AG04449 (cell line): ENCODE results near the gene SV2C.

ENCODE experiments used
- CTCF ChIA-PET: fragments of 350-600 bp; formaldehyde crosslinking; extraction: SDS; loops from one replicate; lab custom pipeline; 2021; ENCODE audit warnings: antibody characterized with exemption; lab: Yijun Ruan, JAX
- POLR2A ChIA-PET: fragments of 400-600, 350-600 bp; formaldehyde crosslinking; extraction: SDS; loops from one replicate; lab custom pipeline; 2020; ENCODE audit warnings: antibody characterized with exemption, inconsistent platforms; lab: Yijun Ruan, JAX
- DNase-seq: peaks from one replicate; pipeline ENCODE4 v3.0.0-alpha.2; 2010; ENCODE audit warnings: low read depth, low spot score
- H3K4me3 ChIP-seq: 2 replicates; pipeline ENCODE4 v1.5.1; 2011; ENCODE audit warnings: low read depth, mild to moderate bottlenecking, control low read depth, low read length
- TF ChIP-seq, protein P1 (sequence below): IDR thresholded peaks from one replicate; pipeline ENCODE4 v1.5.1; 2011; ENCODE audit warnings: mild to moderate bottlenecking, moderate library complexity, low read length, control low read depth, inconsistent platforms; ENCODE audit not compliant: insufficient read depth; ENCODE audit errors: missing control alignments

The SV2C gene

DNA sequence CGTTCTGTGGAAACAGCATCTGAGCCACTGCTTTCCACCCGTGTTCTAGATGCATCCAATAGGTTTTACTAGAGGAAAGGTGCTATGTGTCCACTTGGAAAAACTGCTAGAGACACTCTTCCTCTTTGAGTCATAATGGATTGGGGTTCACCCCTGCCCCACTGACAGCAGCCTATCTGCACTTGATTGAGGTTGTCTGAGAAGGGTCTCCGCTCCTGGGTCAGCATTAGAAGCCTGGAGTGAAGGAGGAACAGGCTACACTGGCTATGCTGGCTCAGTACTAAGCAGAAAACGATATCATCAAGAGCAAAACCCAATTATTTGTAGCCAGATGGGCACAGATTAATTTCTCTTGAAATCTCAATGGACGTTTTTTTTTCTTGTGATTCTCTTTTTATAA is 167.3 kb downstream of the SV2C start:
- ChIA-PET CTCF (no interaction called here), POLR2A (no interaction called here)
- DNase-seq, result no peak

DNA sequence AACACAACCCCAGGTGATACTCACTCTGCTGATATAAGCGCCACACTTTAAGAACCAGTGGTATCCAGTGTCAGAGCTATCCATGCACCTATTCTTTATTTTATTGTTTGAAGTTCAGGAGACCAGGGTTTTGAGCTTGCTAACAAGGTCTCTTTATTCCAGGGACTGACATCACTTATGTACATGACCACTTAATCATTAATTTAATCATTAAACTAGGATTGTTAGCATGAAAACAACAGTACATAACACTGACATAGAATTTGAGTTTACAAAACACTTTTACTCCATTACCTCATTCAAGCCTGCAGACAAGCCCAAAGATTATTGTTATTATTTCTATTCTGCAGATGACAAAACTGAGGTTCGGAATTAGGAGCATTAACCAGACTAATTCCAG is 168.5 kb downstream of the SV2C start:
- H3K4me3 ChIP-seq, result no peak overlapping the region
- CTCF ChIA-PET, result interaction anchor here (0.6 kb wide), 1 partner anchor 1126 kb away, joined by 3 read pairs; no protein-coding TSS in a partner anchor
- TF ChIP-seq, protein P1, sequence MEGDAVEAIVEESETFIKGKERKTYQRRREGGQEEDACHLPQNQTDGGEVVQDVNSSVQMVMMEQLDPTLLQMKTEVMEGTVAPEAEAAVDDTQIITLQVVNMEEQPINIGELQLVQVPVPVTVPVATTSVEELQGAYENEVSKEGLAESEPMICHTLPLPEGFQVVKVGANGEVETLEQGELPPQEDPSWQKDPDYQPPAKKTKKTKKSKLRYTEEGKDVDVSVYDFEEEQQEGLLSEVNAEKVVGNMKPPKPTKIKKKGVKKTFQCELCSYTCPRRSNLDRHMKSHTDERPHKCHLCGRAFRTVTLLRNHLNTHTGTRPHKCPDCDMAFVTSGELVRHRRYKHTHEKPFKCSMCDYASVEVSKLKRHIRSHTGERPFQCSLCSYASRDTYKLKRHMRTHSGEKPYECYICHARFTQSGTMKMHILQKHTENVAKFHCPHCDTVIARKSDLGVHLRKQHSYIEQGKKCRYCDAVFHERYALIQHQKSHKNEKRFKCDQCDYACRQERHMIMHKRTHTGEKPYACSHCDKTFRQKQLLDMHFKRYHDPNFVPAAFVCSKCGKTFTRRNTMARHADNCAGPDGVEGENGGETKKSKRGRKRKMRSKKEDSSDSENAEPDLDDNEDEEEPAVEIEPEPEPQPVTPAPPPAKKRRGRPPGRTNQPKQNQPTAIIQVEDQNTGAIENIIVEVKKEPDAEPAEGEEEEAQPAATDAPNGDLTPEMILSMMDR, result no peak
- no peak for DNase-seq
- POLR2A ChIA-PET, result no interaction called here

More for the DNA sequence above, 167.3 kb downstream of the SV2C start:
- TF ChIP-seq, protein P1, result no peak
- H3K4me3 ChIP-seq, result no peak overlapping the region

DNA sequence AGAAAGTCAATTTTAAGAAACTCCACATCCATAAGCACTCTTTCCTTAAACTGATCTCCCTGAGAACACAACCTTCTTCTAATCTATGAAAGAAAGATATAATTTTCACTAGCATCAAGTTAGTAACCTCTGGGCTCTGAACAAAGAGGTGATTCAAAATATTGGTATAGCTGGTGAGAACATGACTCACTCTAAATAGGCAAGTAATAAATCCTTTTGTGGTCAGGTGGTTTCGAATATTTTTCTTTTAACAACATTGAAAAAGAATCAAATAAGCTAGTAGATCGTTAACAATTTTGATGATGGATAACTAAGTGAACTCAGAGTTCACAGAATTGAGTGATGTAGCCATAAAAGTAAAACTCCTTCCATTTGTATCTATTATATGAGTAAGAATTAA is 169.3 kb downstream of the SV2C start:
- DNase-seq, result no peak

DNA sequence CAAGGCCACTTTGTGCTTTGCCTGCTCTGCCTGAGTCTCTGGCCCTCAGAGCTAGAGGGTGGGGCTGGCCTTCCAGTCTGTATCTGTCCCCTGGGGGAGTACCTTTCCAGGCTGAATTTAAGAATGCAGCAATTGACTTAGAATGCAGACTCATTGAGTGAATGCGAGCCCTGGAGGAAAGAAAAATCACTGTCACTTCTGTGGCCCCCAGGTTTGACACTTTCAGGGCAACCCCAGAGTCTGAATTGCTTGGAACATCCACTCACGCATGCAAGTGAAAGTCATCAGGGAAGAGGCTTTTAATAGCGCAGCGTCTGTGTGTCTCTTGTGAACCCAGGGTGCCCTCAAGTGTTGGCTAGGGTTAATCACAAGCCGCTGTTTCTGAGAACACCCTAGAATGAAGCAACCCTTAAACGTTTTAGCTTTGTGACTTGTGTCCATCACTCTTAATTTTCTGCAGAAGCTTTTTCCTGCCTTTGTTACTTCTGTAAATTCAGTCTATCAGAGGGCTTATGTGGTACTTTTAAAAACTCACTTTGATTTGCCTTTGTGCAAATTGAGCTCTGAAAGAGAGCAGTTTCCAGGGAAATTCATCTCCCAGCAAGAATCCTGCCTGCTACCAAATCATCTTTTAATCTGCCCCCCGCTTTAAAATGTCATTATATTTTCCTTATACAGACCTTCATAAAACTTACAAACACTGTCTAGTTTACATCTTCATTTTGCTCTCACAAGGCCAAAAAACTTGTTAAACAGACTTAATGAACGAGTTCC is 173.1 kb downstream of the SV2C start:
- H3K4me3 ChIP-seq, result no peak overlapping the region
- CTCF ChIA-PET, result interaction anchor here (0.6 to 1.5 kb wide), 5 partner anchors 9 to 1583 kb away, joined by 3 to 6 read pairs (median 4); no protein-coding TSS in a partner anchor
- peak; percentile 12 for DNase-seq
- TF ChIP-seq, protein P1, result peak; percentile 47
- POLR2A ChIA-PET, result no interaction called here

More for the DNA sequence above, 169.3 kb downstream of the SV2C start:
- H3K4me3 ChIP-seq, result no peak overlapping the region
- TF ChIP-seq, protein P1, result no peak
- POLR2A ChIA-PET, result no interaction called here
- CTCF ChIA-PET, result no interaction called here

DNA sequence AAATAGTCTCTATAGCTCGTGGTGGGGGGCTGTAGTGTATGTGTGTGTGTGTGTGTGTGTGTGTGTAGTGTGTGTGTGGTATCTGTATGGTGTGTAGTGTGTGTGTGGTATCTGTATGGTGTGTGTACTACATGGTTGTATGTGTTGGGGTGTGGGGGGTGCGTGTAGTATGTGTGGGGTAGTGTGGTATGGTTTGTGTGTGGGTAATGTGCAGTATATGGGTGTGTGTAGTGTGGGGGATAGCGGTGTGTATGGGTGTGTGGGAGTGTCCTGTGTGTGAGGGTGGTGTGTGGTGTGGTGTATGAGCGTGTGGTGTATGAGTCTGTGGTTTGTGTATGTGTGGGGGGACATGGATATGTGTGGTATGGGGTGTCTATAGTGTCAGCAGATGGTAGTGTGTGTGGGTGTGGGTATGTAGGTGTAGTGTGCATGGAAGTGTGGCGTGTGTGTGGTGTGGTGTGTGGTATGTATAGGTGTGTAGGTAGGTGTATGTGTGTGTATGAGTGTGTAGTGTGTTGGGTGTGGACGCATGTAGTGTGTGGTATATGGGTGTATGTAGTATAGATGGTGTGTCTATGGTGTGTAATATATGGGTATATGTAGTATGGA is 174.1 kb downstream of the SV2C start:
- ChIA-PET CTCF (no interaction called here), POLR2A (no interaction called here)
- no peak overlapping the region for H3K4me3 ChIP-seq
- TF ChIP-seq, protein P1, result no peak
- DNase-seq, result no peak

DNA sequence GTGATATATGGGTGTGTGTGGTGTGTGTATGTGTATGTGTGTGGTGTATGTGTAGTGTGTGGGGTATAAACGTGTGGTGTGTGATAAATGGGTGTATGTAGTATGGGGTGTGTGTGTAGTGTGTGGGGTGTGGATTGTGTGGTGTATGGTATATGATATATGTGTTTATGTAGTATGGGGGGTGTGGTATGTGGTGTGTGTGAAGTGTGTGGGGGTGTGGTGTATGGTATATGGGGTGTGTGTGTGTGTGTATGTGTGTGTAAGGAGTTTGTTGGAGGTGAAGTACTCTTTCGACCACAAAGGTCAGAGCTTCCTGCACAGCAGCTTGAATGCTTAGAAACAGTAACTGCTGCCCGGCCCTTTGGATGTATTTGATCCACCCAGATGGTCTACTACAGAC is 174.7 kb downstream of the SV2C start:
- CTCF ChIA-PET, result no interaction called here
- POLR2A ChIA-PET, result no interaction called here
- DNase-seq, result no peak

More for the DNA sequence above, 174.7 kb downstream of the SV2C start:
- H3K4me3 ChIP-seq, result no peak overlapping the region
- TF ChIP-seq, protein P1, result no peak
